Measurements from ENCODE around the gene ADA.

DNA sequence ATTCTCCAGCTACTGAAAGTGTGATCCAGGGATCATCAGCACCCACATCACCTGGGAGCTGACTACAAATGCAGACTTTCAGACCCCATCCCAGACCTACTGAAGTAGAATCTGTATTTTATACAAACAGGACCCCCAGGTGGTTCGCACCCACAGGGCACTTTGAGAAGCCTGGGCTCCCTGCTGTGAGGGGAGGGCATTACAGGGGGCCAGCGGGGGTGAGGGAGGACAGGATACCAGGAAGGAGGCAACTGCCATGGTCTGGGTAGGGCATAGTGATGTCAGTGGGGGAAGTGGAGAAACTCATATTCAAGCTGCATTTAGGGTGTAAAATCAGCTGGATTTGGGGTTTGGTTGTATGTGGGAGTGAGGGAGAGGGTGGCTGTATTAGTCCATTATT, 2.0 kb upstream of the ADA start:
- TF ChIP-seq RFX5 (IDR thresholded peaks at IDR 0.05; ENCODE audit: low read length) (no peak), POLR2AphosphoS5 (IDR thresholded peaks at IDR 0.05; ENCODE audit: low read depth, low read length) (no peak), CTCF (IDR thresholded peaks at IDR 0.05) (no peak), MXI1 (IDR thresholded peaks at IDR 0.05; ENCODE audit: low read depth, low read length) (no peak)

Data from SK-N-SH (cell line).